ENCODE results near the gene EPB41L4A.
"Not testable (repeated sequence)": the region's sequence is repeated elsewhere in the genome, so short reads cannot be mapped to it uniquely, and the experiment has no call there.

EPB41L4A gene

DNA sequence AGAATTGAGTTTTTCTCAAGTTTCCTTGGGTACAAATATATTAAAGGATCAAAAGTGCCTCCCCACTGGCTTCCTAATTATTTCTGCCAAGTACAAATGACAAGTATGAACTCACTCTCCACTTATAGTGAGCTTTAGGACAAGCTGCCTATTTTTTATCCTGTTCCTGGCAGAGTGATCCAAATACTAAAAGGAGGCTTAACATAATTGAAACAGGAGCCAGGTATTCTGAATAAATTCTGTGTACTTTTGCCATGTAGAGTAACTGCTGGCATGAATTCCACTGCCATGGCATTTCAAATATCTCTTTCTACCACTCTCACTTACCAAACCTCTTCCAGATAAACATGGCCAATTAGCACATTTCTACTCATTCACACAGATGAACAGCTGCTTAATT is 171.1 kb downstream of the EPB41L4A start:
- DNase-seq: no peak

DNA sequence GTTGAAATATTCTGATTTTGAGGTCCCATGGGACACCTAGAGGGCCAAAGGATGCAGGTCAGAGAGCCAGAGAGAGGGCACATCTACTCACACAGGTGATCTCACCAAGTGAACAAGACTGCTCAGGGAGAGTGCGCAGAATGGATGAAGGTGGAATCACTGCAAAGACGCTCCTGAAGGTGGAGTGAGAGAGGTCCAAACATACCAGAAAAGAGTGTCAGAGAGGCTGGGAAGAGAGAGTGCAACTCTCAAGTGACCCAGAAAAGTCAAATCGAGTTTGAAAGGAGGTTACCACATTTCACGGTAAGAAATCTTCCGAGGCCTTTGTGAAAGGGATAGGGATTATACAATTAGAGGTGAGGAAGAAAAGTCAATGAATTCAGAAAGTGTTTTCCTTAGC is 173.4 kb downstream of the EPB41L4A start:
- no peak for DNase-seq

DNA sequence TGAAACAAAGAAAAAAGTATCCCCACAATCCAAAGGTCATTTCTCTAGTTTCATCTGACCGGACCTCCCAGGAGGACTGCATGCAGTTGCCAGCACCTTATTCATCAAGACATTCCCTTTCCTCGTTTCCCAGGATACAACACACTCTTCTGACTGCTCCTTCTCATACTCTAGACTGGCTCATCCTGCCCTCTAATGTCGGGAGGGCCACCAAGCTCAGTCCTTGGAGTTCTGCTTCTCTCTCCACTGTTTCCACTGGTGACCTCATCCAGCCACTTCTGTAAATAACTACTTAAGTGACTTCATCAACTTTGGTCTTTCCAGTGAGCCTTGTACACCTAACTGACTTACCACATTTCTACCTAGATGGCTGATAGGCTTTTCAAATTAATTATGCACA is 179.1 kb downstream of the EPB41L4A start:
- DNase-seq: no peak

DNA sequence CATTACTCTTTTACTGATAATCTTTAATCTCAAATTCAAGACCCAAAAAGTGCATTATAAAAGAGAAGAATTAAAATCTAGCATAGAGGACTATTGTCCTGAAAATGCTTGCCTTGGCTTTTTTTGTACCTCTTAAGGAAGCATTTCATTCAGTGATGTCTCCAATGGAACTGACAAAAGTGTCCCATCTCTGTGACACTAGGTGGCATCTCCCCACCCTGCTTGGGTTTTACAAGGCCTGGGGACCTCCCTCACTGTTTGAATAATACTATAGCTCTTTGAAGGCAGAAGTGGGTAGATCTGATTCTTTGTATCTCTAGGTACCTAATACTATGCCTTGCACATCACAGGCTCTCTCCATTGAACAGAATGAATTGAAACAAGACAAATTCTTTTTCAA is 180.6 kb downstream of the EPB41L4A start:
- DNase-seq: no peak

DNA sequence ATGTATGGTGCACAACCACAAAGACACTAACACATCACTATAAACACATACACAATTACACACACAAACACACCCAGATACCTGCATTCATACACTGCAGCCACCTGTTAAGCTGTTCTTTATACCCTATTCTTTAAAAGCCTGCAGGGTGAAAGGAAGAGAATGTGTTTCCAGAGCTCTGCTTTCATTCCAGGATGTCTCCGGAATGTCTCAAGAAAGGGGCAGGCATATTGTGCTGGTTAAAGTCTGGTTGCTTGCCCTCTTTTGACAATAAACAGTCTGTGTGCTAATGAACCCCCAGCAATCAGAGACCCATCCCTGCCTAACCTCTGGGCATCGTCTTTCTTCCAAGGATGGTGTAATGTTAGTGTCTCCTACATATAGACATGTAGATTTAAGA is 181.6 kb downstream of the EPB41L4A start:
- no peak for DNase-seq

DNA sequence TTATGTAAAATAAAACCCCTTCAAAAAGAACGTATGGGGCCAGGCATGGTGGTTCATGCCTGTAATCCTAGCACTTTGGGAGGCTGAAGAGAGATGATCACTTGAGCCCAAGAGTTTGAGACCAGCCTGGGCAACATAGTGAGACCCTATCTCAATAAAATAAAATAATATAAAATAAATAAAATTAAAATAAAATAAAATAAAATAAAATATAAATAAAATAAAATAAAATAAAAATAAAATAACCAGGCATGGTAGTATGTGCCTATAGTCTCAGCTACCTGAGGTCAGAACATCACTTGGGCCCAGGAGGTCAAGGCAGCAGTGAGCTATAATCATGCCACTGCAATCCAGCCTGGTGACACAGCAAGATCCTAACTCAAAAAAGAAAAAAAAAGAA is 185.1 kb downstream of the EPB41L4A start:
- no peak for DNase-seq

DNA sequence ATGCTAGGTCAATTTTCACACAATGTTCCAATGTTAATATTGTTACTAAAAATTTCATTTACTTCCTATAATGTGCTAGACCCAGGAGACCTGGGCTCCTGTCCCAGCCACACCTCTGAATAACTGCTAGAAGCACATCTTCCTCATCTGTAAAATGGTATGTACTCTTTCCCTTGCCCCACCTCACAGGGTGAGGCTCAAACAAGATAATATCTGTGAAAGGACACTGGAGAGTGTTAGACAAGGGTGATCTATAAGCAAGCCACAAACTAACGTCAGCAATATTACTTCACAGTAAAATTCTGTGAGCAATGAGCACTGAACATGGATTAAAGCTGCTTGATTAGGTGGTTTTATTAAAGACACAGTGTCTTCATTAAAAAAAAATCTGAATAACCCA is 186.4 kb downstream of the EPB41L4A start:
- DNase-seq: no peak

DNA sequence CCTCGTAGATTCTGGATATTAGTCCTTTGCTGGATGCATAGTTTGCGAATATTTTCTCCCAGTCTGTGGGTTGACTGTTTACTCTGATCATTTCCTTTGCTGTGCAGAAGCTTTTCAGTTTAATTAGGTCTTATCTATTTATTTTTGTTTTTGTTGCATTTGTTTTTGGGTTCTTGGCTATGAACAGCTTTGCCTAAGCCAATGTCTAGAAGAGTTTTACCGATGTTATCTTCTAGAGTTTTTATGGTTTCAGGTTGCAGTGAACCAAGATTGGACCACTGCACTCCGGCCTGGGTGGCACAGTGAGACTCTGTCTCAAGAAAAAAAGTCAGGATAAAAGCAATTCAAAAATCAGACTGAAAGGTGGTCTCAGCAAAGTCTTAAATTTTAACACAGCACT is 188.5 kb downstream of the EPB41L4A start:
- DNase-seq: no peak

DNA sequence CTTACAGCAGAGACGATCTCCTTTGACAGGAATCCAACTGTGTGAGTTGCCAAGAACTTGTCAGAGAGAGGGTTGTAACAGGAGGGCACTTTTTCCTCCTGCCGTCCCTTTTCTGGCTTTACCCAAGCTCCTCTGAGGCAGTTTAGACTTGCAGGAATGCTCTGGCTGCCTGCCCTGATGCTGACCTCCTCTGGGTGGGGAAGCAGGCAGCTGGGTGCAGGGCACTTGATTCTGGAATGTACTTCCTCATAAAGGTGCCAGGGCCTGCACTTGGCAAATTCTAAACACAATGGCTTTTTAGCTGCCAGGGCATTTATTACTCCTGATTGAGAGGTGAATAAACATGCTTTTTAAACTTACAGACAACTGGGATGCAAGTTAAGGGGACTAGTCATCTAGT is 190.4 kb downstream of the EPB41L4A start:
- no peak for DNase-seq

DNA sequence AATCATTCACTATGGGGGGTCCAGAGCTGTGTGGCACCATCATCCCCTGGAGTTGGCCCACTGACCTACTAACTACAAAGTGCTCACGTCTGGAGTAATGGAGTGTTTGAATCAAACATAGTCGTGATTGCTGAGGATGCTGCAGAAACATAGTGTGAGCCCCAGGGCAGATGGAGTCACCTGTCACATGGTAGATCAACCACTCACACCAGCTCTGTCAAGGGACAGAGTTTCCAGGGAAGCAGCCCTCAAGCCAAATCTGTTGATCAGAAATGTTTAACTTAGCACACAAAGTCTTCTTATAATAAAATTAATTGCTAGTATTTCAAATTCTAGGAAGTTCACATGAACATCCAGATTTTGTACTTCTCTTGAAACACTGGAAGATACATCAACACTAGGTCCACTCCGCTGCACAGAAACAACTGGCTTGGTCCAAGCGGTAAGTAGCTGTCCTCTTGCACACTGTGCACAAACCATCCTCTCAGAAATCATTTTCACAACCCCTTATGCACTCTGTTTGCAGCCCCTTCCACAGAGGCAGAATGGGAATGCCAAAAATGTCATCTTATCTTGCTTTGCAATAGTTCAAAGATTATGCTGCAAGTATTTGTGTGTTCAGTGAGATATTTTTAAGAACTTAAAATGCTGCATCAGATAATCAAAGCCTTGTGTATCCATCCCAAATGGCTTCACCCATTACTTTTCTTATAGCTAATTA is 191.0 kb downstream of the EPB41L4A start:
- no peak for DNase-seq

DNA sequence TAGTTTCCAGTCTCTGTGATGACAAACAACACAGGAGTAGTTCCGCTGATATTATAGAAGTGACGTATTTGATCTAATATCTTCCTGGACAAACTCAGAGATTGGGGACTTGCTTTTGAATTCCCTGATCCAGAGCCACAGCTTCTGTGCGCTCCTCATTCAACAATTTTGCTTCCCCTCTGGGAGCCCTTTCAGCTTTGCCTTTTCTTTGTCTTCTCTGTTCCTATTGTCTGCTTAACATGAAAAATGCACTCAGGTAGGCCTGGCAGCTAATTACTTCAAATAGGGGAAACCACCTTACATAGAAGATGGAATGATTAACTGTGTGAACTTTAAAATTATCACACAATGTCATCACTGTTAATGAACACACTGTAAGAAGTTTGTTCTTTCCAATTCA is 192.9 kb downstream of the EPB41L4A start:
- no peak for DNase-seq

DNA sequence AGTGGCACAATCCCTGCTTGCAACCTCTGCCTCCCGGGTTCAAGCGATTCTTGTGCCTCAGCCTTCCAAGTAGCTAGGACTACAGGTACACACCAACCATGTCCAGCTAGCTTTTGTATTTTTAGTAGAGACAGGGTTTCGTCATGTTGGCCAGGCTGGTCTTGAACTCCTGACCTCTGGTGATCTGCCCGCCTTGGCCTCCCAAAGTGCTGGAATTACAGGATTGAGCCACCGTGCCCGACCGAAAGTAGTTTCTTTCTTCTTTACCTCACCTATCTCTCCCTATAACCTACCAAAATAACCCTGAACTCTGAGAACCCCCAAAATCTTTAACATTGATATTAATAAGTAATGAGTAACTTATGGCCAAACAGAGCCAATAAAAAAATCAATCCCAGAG is 196.1 kb downstream of the EPB41L4A start:
- not testable (repeated sequence) for DNase-seq

DNA sequence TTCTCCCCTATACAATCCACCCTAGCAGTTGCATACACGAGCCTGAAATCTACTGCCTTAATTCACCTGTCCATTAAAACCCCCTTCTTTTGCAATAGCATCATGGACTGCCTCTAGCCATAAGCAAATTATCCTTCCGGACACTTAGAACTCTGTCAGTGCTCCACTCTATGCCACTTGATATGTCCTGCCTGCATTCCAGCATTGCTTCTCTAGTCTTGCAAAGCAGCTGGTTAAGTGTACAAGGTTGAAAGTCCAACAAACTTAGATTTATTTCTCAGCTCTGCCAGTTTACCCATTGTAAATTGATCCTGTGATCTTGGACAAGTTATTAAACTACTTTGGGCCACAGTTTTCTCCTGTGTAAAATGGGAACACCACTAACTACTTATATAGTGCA is 197.9 kb downstream of the EPB41L4A start:
- no peak for DNase-seq

DNA sequence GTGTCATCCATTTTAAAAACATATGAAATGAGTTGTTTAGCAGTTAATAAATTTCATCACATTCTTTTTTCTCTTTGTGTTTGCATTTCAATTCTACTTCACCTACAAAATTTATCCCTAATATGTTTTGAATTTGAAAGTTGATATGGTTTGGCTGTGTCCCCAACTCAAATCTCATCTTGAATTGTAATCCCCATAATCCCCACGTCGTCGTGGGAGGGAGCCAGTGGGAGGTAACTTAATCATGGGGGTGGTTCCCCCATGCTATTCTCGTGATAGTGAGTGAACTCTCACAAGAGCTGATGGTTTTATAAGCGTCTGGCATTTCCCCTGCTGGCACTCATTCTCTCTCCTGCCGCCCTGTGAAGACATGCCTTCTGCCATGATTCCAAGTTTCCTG is 200.1 kb downstream of the EPB41L4A start:
- DNase-seq: no peak

DNA sequence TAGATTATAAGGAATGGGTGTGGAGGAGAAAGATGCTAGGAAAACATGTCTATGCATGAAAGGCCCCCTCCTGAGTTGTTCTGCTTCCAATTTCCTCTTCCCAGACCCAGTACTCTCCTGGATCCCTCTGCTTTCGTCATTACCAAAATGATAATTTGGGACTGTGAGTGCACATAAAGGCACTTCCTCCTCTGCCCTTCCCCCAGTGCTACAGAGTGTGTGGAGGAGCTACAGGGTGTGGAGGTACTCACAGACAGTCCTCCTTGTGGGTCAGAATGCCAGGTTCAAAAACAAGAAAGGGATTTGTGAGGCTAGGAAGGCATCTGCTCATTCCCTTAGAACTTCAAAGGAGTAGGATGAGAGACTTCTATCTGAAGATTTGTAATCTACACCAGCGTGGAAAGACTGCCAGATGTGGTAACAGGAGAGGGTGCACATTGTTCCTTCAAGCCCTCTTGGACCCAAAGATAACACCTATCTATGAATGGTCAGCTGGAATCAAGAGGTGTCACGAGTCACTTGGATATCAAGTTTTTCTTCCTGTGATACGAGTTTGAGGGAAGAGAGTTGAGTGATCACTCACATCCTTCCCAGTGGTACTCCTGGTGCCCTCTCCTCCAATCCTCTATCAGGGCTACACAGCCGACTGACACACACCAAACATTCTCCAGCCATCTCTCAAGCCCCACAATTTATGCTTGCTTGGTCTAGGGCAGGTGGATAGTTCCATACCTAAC is 201.1 kb downstream of the EPB41L4A start:
- DNase-seq: no peak

DNA sequence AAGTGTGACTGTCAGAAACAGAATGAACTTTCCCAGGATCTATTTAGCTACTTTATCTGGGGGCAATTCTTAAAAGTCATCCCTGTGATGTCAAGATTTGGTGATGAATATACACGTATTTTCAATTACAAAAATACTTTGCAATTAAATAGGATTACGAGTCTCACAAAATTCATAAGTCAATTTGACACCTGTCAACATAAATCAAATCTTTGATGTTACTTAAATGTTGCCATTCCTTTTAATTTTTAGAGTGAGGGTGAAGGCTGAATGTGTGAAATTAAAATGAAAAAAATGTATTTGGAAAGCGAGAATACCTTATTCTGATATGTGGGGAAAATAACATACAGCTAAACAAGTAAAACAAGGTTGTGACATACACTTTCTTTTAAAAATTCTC is 202.9 kb downstream of the EPB41L4A start:
- DNase-seq: no peak

DNA sequence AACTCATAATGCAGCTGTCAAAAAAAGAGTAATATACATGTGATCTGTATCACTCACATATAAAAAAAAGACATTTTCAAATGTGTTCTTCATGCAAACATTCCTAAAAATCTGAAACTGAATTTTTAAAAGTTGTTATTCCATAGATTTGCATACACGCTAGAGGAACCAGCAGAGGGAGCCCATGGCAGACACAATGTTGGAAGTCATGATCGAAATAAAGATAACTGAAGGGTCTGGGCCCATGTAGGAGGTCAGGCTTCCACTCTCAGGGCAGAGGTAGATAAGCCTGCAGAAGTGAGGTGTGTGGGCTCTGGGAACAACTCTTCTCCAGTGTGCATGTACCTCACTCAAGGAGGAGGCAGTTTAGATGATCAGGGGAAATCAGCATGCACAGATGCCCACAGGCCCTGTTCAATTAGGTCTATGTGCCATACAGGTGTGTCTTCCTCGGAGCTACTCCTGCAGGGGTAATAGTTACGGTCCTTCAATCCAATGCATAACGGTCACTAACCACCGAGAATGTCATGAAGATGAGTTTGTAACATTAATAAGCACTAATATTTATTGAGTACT is 208.6 kb downstream of the EPB41L4A start:
- DNase-seq: peak in 1 of 2 experiments; percentile 3

DNA sequence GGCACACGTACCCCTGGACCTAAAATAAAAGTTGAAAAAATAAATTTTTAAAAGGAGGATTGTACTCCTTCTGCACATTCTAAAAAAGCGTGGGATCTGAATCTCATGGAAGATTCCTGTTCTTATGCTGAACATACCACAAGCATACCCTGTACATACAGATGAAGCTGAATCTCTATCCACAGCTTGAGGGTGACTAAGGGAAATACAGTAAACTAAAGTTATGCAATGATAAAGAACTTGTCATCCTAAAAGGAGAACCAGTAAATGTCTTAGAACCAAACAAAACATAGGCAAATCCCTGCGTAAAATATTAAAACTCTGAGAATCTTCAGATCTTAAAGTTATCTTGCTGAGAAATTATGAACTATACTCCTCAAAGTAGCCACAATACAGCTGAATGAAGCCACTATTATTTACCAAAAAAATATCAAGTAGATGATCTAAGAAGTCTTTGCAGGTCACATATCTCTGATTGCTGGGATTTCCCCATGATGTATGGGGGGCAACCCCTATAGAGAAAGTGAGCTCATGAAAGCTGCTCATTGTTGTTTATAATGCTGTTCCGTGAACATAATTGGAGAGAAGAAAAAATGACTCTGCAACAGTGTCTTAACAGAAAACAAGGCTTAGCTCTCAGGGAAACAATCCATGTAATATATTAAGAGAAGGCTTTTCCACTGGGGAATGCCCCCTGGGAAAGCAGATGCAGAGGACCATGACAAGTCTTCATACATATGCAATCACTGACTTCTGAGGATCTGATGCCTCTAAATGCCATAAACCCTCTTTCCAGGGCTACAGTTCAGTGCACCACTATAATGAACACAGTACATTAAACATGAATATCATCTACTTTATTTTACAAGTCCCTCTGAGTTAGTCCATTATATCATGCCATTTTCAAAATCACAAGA is 210.1 kb downstream of the EPB41L4A start:
- DNase-seq: peak; percentile 21 to 48

DNA sequence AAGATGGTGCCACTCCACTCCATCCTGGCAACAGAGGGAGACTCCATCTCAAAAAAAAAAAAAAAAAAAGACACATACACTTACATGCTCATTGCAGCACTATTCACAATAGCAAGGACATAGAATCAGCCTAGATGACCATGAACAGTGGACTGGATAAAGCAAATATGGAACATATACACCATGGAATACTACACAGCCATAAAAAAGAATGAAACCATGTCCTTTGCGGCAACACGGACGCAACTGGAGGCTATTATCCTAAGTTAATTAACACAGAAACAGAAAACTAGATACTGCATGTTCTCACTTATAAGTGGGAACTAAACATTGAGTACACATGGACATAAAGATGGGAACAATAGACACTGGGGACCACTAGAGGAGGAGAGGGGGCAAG is 210.9 kb downstream of the EPB41L4A start:
- not testable (repeated sequence) for DNase-seq

DNA sequence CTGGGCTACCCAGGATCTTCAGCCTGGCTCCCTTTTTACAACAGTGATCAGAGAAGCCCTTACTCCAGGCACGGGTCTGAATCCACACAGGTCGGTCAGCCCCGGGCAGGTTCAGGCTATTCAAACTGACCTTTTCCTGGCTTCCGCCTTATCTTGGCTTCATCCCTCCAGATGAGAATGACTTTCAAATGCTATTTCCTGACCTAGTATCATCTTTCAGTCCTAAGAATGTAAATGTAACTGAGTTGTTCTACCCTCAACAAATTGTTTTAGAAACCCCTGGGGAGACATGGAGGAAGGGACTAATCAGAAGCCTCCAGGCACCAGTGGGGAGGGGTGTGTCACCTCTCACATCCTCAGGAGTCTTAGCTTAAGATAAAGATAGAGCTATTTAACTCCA is 213.2 kb downstream of the EPB41L4A start:
- DNase-seq: no peak

DNA sequence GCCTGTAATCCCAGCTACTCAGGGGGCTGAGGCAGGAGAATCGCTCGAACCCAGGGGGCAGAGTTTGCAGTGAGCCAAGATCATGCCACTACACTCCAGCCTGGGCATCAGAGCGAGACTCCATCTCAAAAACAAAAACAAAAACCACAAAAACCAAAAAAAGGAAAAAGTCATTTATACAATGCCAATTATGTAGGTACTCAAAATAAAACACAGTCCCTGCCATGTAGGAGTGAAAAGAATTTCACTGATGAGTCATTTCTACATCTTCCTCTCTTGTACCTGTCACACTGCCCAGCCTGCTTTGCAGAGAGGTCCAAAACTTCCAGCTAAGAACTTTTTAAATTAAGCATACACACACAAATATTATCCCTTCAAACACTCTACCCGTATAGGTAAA is 215.8 kb downstream of the EPB41L4A start:
- DNase-seq: no peak

DNA sequence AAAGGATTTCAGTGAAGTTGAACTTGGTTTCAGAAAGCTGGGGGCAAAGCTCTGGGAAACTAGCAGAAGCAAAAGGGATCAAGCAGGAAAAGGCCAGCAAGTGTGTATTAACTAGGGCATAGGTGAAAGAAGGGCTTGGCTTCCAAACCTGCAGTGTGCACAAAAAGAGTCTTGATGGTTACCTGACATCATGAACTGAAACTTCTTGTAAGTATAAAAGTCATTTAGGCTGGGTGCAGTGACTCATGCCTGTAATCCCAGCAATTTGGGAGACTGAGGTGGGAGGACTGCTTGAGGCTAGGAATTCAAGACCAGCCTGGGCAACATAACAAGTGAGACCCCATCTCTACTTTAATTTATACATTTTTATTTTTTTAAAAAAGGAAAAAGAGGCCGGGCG is 216.4 kb downstream of the EPB41L4A start:
- DNase-seq: no peak

DNA sequence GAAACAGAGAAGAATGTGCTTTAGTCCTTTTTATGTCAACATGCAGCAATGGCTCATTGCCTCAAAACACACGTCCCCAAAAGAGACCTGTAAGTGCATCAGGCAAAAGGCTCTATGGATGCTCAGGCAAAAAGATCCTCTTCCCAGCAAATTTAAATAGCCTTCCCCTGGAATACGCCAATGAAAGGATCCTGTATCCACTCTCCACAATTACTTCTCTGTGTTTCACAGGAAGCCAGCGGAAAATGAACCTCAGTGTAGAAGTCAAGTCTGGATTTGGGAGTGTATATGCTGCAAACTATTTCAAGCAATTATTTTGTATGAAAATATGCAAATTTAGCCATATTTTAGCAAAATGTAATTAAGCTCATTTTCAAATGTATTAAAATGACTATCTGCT is 217.9 kb downstream of the EPB41L4A start:
- no peak for DNase-seq

Data from AML-193 (cell line).